ENCODE measurements around the gene CAMTA2. TPM values are rescaled to one million over a fixed set of nuclear protein-coding genes. Genes with fewer than 3 reads are reported as not detected.

CAMTA2 gene
- total and polyA plus RNA-seq, 4 donors, result 7.8 to 17.6 (median 12.0) TPM

DNA sequence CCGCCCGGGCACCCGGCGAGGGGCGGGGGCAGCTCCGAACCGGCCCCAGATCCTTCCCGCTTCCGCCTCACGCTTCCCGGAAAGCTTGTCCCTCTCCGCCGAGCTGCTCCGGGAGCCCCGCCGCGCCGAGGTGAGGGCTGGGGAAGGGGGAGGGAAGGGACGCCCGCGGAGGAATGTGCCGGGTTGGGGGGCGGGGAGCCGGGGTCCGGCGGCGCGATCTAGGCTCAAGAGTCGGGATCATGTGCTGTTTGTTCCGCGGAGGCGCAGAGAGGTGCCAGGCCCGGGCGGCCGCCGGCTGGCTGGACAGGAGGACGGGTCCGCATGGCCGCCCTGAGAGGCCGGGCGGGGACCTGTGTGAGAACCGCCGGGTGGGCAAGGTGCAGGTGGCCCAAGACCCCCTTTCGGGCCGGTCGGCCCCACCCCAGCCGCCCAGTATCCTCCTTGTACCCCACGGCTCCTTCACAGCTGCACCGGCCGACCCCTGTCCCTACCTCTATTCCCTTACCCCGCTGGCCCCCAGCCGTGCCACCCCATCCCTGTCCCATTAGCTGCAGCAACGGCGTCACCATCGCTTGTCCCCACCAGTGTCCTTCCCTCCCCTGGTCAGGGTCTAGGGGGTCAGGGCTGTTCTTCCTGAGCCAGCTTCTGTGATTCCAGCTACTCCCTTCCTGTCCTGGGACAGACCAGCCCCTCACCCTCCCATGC lies 10.7 kb upstream of the CAMTA2 start:
- DNase-seq (ENCODE audit: low spot score), result no peak
- no peaks in the 10 kb centered on the region for H3K27me3 ChIP-seq (ENCODE audit: control insufficient read depth in 4 of 4, insufficient read depth in 4 of 4, low read length in 3 of 4)
- H3K9me3 ChIP-seq (ENCODE audit: control insufficient read depth in 4 of 4, low read length in 3 of 4), result no peaks in the 10 kb centered on the region
- WGBS, result 1% methylated on average over 55 of the region's 55 CpGs
- peaks cover 5 to 34% (median 26%) of the 10 kb centered on the region in 4 donors for H3K4me1 ChIP-seq (ENCODE audit: control insufficient read depth in 4 of 4, insufficient read depth in 4 of 4, low read length in 3 of 4)
- H3K27ac ChIP-seq (ENCODE audit: low read depth in 1 of 2, low read length in 2 of 2), result peak overlapping the region; percentile 83 to 88
- peaks cover 7 to 18% (median 12%) of the 10 kb centered on the region in 4 donors for H3K36me3 ChIP-seq (ENCODE audit: control insufficient read depth in 4 of 4, insufficient read depth in 3 of 4, low read depth in 1 of 4, low read length in 3 of 4)
- H3K9ac ChIP-seq (ENCODE audit: low read depth in 1 of 2, low read length in 2 of 2), result peak overlapping the region; percentile 70 to 73
- no peak for TF ChIP-seq MAX (IDR thresholded peaks at IDR 0.05)
- peak overlapping the region; percentile 77 to 88 (median 86) for H3K4me3 ChIP-seq (ENCODE audit: low read depth in 1 of 3, low read length in 3 of 3)

DNA sequence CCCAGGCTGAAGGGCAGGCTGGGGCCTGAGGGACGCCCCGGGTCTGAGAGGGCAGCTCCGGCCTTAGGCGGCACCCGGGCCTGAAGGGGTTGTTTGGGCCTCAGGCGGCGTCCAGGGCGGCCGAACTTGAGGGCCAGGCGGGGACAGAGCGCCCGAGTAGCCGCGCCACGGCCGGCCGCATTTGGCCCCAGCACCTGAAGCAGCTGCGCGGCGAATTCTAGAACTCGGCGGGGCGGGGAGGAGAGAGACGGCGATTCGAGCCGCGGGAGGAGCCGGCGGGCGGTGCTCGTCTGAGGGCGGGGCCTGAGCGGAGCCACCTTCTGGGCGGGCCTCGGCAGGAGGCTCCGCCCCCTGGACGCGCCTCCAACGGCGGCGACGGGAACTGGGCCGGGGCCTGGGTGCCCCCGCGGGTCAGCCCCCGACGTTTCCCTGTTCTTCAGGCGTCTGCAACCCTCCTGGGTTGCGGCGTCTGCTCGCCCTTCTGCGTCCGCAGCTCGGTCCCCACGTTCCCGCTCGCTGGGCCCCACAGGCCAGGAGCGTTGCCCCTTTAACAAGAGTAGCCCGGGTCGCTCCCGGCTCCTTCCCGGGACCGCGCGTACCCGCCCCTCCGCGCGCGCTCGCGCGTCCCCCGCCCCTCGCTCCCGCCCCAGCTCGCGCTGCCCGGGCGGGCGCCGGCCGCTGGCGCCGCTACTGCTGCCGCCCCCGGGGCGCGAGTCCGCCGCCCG lies 10.0 kb upstream of the CAMTA2 start, which contains the start of the genes INCA1 and KIF1C:
INCA1 (minus strand) TSS at position 221 of the 725 bp plus-strand sequence. CDS start 3,085 bp downstream, outside the sequence.
KIF1C (plus strand) TSS at position 649 of the 725 bp plus-strand sequence. CDS start 2,297 bp downstream, outside the sequence.
- peaks cover 6 to 15% (median 11%) of the 10 kb centered on the region in 4 donors for H3K36me3 ChIP-seq (ENCODE audit: control insufficient read depth in 4 of 4, insufficient read depth in 3 of 4, low read depth in 1 of 4, low read length in 3 of 4)
- TF ChIP-seq ATF3 (IDR thresholded peaks at IDR 0.05) (no peak), FOXA1 (IDR thresholded peaks at IDR 0.05) (no peak), TAF1 (conservative IDR thresholded peaks at IDR 0.05) (no peak), GABPA (IDR thresholded peaks at IDR 0.05 in 1 of 2, conservative IDR thresholded peaks at IDR 0.05 in 1 of 2) (no peak), FOXA2 (IDR thresholded peaks at IDR 0.05) (no peak), MAX (IDR thresholded peaks at IDR 0.05) (peak; percentile 33), NR2F2 (IDR thresholded peaks at IDR 0.05) (no peak), SP1 (IDR thresholded peaks at IDR 0.05) (peak; percentile 48), HNF4A (conservative IDR thresholded peaks at IDR 0.05) (no peak), JUND (IDR thresholded peaks at IDR 0.05) (no peak), RAD21 (IDR thresholded peaks at IDR 0.05) (peak in 1 of 2 donors; percentile 32), EGR1 (IDR thresholded peaks at IDR 0.05; ENCODE audit: low read depth in 2 of 2) (no peak), RXRA (IDR thresholded peaks at IDR 0.05) (peak in 1 of 2 donors; percentile 9), YY1 (IDR thresholded peaks at IDR 0.05) (no peak), HNF4G (IDR thresholded peaks at IDR 0.05) (no peak), ZBTB33 (IDR thresholded peaks at IDR 0.05) (no peak)
- TF ChIP-seq, protein P1, sequence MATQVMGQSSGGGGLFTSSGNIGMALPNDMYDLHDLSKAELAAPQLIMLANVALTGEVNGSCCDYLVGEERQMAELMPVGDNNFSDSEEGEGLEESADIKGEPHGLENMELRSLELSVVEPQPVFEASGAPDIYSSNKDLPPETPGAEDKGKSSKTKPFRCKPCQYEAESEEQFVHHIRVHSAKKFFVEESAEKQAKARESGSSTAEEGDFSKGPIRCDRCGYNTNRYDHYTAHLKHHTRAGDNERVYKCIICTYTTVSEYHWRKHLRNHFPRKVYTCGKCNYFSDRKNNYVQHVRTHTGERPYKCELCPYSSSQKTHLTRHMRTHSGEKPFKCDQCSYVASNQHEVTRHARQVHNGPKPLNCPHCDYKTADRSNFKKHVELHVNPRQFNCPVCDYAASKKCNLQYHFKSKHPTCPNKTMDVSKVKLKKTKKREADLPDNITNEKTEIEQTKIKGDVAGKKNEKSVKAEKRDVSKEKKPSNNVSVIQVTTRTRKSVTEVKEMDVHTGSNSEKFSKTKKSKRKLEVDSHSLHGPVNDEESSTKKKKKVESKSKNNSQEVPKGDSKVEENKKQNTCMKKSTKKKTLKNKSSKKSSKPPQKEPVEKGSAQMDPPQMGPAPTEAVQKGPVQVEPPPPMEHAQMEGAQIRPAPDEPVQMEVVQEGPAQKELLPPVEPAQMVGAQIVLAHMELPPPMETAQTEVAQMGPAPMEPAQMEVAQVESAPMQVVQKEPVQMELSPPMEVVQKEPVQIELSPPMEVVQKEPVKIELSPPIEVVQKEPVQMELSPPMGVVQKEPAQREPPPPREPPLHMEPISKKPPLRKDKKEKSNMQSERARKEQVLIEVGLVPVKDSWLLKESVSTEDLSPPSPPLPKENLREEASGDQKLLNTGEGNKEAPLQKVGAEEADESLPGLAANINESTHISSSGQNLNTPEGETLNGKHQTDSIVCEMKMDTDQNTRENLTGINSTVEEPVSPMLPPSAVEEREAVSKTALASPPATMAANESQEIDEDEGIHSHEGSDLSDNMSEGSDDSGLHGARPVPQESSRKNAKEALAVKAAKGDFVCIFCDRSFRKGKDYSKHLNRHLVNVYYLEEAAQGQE (IDR thresholded peaks at IDR 0.05), result peak; percentile 69
- TF ChIP-seq, protein P2, sequence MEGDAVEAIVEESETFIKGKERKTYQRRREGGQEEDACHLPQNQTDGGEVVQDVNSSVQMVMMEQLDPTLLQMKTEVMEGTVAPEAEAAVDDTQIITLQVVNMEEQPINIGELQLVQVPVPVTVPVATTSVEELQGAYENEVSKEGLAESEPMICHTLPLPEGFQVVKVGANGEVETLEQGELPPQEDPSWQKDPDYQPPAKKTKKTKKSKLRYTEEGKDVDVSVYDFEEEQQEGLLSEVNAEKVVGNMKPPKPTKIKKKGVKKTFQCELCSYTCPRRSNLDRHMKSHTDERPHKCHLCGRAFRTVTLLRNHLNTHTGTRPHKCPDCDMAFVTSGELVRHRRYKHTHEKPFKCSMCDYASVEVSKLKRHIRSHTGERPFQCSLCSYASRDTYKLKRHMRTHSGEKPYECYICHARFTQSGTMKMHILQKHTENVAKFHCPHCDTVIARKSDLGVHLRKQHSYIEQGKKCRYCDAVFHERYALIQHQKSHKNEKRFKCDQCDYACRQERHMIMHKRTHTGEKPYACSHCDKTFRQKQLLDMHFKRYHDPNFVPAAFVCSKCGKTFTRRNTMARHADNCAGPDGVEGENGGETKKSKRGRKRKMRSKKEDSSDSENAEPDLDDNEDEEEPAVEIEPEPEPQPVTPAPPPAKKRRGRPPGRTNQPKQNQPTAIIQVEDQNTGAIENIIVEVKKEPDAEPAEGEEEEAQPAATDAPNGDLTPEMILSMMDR (IDR thresholded peaks at IDR 0.05; ENCODE audit: low read depth, low read length, missing input control), result peak; percentile 23
- under 1% methylated on average over 93 of the region's 93 CpGs for WGBS
- H3K4me1 ChIP-seq (ENCODE audit: control insufficient read depth in 4 of 4, insufficient read depth in 4 of 4, low read length in 3 of 4), result peaks cover 5 to 34% (median 26%) of the 10 kb centered on the region in 4 donors
- peak within 1 kb of the TSS; percentile 88 to 89 for H3K27ac ChIP-seq (ENCODE audit: low read depth in 1 of 2, low read length in 2 of 2)
- DNase-seq (ENCODE audit: low spot score), result peak; percentile 94
- no peaks in the 10 kb centered on the region for H3K9me3 ChIP-seq (ENCODE audit: control insufficient read depth in 4 of 4, low read length in 3 of 4)
- peak within 1 kb of the TSS; percentile 71 to 73 for H3K9ac ChIP-seq (ENCODE audit: low read depth in 1 of 2, low read length in 2 of 2)
- peak within 1 kb of the TSS; percentile 77 to 88 (median 86) for H3K4me3 ChIP-seq (ENCODE audit: low read depth in 1 of 3, low read length in 3 of 3)
- H3K27me3 ChIP-seq (ENCODE audit: control insufficient read depth in 4 of 4, insufficient read depth in 4 of 4, low read length in 3 of 4), result no peaks in the 10 kb centered on the region

All from liver (tissue), 9 donors.